Measurements from ENCODE around the gene VAMP1. TPM values are rescaled to one million over a fixed set of nuclear protein-coding genes. Genes with fewer than 3 reads are reported as not detected.
"Not testable (repeated sequence)": the region's sequence is repeated elsewhere in the genome, so short reads cannot be mapped to it uniquely, and the experiment has no call there.

VAMP1 gene, protein sequence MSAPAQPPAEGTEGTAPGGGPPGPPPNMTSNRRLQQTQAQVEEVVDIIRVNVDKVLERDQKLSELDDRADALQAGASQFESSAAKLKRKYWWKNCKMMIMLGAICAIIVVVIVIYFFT
- 3.3 and 9.6 TPM in 2 replicates for total RNA-seq (2012; rRNA removed)

DNA sequence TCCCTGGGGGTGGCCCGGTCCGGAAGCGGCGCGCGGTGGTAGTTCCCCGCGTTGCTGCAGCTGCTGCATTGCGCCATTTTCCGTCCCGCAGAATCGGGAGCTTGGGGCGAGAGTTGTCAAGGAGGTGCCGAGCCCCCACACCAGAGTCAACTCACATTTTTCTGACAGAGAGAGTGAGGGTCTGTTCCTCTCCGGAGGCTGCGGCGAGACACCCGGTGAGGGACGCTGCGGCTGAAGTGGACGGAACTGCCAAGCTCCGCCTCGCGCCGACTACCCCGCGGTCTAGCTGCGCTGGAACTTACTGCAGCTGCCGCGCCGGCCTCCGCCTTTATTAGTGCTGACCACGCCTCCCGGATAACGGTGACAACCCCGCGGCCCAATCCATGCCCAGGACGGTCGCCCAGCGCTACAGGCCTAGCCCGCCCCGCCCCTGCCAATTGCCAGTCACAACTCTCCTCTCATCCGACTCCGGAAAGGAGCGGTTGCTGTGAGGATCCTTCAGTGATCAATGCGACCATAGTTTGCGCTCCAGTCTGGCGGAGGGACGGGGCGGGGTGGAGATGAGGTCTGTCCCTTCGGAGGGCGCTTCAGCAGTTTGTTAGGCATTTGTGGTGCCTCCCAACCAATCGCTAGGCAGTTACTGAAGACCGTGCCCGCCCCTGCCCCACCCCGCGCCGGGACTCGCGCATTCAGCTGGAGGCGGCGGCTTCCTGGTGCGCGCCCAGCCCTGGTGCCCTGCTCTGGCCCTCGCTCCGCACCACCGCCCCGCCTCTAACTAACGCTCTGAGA lies at the start of gene VAMP1:
TSS of gene VAMP1 (minus strand) at position 303 of the 789 bp plus-strand sequence. CDS start at position 157, 146 bp downstream.
- H3K9me3 ChIP-seq (replicated peaks; ENCODE audit: low read length): no peaks in the 10 kb centered on the region
- H3K27me3 ChIP-seq (ENCODE audit: control insufficient read depth, insufficient read depth, low read length): peaks cover 4% of the 10 kb centered on the region
- peaks cover 26% of the 10 kb centered on the region for H3K4me1 ChIP-seq (ENCODE audit: control insufficient read depth, insufficient read depth, low read length)
- H3K9ac ChIP-seq (ENCODE audit: low read depth, low read length): peak within 1 kb of the TSS; percentile 84
- H3K4me3 ChIP-seq (ENCODE audit: low read length): peak within 1 kb of the TSS; percentile 95
- H3K4me2 ChIP-seq (ENCODE audit: low read length): peak within 1 kb of the TSS; percentile 83
- peaks cover 11% of the 10 kb centered on the region for H3K36me3 ChIP-seq (ENCODE audit: insufficient read depth, low read length)

DNA sequence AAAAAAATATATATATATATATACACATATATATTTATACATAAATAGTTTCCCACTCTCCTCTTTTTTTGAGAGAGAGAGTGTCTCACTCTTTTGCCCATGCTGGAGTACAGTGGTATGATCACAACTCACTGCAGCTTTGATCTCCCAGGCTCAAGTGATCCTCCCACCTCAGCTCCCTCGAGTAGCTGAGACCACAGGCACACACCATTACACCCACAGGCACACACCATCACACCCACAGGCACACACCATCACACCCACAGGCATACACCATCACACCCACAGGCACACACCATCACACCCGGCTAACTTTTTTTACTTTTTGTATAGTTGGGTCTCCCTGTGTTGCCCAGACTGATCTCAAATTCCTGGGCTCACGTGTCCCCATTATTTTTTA lies 49.7 kb upstream of the VAMP1 start:
- Histone ChIP-seq H3K4me3 (ENCODE audit: low read length) (no peak overlapping the region), H3K36me3 (ENCODE audit: insufficient read depth, low read length) (peaks cover 83% of the 10 kb centered on the region), H3K9me3 (replicated peaks; ENCODE audit: low read length) (no peaks in the 10 kb centered on the region), H3K4me1 (ENCODE audit: control insufficient read depth, insufficient read depth, low read length) (no peaks in the 10 kb centered on the region), H3K27me3 (ENCODE audit: control insufficient read depth, insufficient read depth, low read length) (no peaks in the 10 kb centered on the region), H3K4me2 (ENCODE audit: low read length) (no peak overlapping the region), H3K9ac (ENCODE audit: low read depth, low read length) (no peak overlapping the region)

DNA sequence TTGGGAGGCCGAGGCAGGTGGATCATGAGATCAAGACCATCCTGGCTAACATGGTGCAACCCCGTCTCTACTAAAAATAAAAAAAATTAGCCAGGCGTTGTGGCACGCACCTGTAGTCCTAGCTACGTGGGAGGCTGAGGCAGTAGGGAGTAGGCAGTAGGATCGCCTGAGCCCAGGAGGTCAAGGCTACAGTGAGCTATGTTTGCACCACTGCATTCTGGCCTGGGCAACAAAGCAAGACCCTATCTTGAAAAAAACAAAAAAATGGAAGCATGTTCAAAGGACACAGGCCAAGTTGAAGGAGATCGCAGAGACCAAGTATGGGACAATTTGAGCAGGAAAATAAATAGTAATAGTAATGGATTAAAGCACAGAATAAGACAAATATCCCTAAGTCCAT lies 37.6 kb upstream of the VAMP1 start:
- no peaks in the 10 kb centered on the region for H3K4me1 ChIP-seq (ENCODE audit: control insufficient read depth, insufficient read depth, low read length)
- no peak overlapping the region for H3K4me3 ChIP-seq (ENCODE audit: low read length)
- H3K9ac ChIP-seq (ENCODE audit: low read depth, low read length): no peak overlapping the region
- no peaks in the 10 kb centered on the region for H3K9me3 ChIP-seq (replicated peaks; ENCODE audit: low read length)
- no peak overlapping the region for H3K4me2 ChIP-seq (ENCODE audit: low read length)
- peaks cover 40% of the 10 kb centered on the region for H3K36me3 ChIP-seq (ENCODE audit: insufficient read depth, low read length)
- no peaks in the 10 kb centered on the region for H3K27me3 ChIP-seq (ENCODE audit: control insufficient read depth, insufficient read depth, low read length)

DNA sequence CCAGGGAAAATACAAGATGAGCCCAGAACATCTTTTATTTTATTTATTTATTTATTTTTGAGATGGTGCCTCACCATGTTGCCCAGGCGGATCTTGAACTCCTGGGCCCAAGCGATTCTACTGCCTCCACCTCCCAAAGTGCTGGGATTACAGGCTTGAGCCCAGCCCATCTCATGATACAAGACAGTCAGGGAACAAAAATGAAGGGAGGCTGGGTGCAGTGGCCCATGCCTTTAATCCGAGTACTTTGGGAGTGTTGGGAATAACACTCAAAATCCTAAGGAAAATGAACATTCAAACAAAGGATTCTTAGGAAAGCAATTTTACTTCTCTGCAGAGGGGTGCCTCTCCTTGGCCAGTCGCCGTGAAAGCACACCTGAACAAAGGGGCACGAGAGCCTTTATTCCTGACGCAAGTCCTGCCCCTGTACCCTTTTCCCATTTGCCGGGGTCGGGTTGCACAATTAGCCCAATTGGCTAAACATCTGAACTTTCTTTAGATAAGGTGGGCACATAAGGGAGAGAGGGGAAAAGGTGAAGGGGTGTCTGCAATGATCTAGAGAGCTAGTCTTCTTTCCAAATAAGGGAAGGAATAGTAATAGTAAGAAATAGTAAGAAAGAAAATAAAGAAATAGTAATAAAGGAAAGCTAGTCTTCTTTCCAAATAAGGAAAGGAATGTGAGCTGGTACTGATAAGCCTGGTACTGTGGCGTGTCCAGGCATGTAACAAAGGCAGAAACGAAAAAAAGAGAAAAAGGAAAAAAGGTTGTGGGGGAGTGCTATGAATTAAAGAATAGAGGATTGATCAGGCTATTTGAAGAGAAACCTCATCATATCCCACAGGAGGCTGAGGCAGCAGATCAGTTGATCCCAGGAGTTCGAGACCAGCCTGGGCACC lies 36.9 kb upstream of the VAMP1 start:
- Histone ChIP-seq H3K27me3 (ENCODE audit: control insufficient read depth, insufficient read depth, low read length) (no peaks in the 10 kb centered on the region), H3K4me1 (ENCODE audit: control insufficient read depth, insufficient read depth, low read length) (no peaks in the 10 kb centered on the region), H3K4me2 (ENCODE audit: low read length) (no peak overlapping the region), H3K9ac (ENCODE audit: low read depth, low read length) (no peak overlapping the region), H3K9me3 (replicated peaks; ENCODE audit: low read length) (no peaks in the 10 kb centered on the region), H3K36me3 (ENCODE audit: insufficient read depth, low read length) (peaks cover 33% of the 10 kb centered on the region), H3K4me3 (ENCODE audit: low read length) (no peak overlapping the region)

DNA sequence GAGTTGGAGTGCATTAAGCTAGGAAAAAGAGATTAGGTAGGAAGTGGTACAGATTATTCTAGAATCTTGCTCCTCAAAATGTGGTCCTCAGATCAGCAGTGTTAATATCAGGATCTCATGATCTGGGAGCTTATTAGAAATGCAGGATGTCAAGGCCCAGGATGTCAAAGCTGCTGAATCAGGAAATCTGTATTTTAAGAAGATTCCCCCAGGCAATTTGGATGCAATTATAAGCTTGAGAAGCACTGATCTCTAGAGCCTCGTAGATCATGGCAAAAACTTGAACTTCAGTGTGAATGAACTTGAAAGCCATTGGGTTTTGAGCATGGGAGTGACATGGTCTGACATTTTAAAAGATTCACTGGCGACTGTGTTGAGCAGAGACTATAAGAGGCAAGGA lies 30.0 kb upstream of the VAMP1 start:
- Histone ChIP-seq H3K9ac (ENCODE audit: low read depth, low read length) (no peak overlapping the region), H3K4me1 (ENCODE audit: control insufficient read depth, insufficient read depth, low read length) (peaks cover 5% of the 10 kb centered on the region), H3K36me3 (ENCODE audit: insufficient read depth, low read length) (peaks cover 49% of the 10 kb centered on the region)

DNA sequence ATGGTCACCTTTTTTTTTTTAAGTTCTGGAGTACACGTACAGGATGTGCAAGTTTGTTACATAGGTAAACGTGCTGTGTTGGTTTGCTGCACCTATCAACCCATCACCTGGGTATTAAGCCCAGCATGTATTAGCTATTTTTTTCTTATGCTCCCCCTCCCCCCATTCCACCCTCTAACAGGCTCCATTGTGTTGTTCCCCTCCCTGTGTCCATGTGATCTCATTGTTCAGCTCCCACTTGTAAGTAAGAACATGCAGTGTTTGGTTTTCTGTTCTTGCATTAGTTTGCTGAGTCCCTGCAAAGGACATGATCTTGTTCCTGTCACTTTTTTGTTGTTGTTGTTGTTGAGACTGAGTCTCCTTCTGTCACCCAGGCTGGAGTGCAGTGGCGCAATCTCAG lies 26.8 kb upstream of the VAMP1 start:
- H3K4me2 ChIP-seq (ENCODE audit: low read length); H3K9me3 ChIP-seq (replicated peaks; ENCODE audit: low read length); H3K27me3 ChIP-seq (ENCODE audit: control insufficient read depth, insufficient read depth, low read length); H3K4me3 ChIP-seq (ENCODE audit: low read length); H3K9ac ChIP-seq (ENCODE audit: low read depth, low read length): not testable (repeated sequence)
- H3K4me1 ChIP-seq (ENCODE audit: control insufficient read depth, insufficient read depth, low read length): peaks cover 17% of the 10 kb centered on the region
- peaks cover 42% of the 10 kb centered on the region for H3K36me3 ChIP-seq (ENCODE audit: insufficient read depth, low read length)

More for the DNA sequence above, 30.0 kb upstream of the VAMP1 start:
- Histone ChIP-seq H3K4me2 (ENCODE audit: low read length) (no peak overlapping the region), H3K9me3 (replicated peaks; ENCODE audit: low read length) (no peaks in the 10 kb centered on the region), H3K4me3 (ENCODE audit: low read length) (no peak overlapping the region), H3K27me3 (ENCODE audit: control insufficient read depth, insufficient read depth, low read length) (no peaks in the 10 kb centered on the region)

DNA sequence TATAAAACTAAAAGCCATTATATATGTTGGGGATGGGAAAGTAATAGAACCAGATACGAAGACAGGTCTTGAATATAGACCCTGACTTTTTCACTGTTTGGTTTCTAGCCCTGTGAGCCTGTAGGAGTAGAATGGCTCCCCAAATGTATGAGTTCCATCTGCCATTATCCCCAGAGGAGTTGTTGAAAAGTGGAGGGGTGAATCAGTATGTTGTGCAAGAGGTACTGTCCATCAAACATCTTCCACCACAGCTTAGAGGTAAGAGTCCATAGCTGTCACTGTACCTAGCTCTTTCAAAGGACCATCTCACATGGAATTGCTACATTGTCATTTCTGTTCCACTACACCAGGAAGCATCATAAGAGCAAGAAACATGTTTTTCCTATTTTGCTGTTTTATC lies 24.5 kb upstream of the VAMP1 start:
- Histone ChIP-seq H3K4me2 (ENCODE audit: low read length) (peak overlapping the region; percentile 91), H3K9ac (ENCODE audit: low read depth, low read length) (peak overlapping the region; percentile 95), H3K36me3 (ENCODE audit: insufficient read depth, low read length) (peaks cover 28% of the 10 kb centered on the region), H3K27me3 (ENCODE audit: control insufficient read depth, insufficient read depth, low read length) (no peaks in the 10 kb centered on the region), H3K9me3 (replicated peaks; ENCODE audit: low read length) (no peaks in the 10 kb centered on the region), H3K4me1 (ENCODE audit: control insufficient read depth, insufficient read depth, low read length) (peaks cover 21% of the 10 kb centered on the region), H3K4me3 (ENCODE audit: low read length) (peak overlapping the region; percentile 96)

DNA sequence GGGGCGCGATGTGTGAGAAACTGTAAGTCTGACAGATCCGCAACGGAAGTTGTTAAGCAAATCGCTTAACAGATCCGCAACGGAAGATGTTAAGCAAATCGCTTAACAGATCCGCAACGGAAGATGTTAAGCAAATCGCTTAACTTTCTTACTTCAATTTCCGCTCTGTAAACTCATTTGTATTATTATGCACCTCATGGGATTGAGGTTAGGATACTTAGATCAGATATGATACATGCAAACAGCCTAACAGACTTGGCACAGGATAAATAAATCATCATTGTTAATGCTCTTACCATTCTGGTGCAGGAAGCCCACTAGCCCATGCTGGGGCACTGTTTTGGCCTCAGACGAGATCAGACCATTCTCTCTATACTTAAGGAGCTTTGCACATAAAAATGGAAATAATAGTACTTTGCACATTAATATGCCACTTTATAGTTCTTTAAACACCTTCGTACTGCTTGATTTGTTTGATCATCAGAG lies 23.8 kb upstream of the VAMP1 start:
- Histone ChIP-seq H3K4me2 (ENCODE audit: low read length) (peak overlapping the region; percentile 91), H3K36me3 (ENCODE audit: insufficient read depth, low read length) (peaks cover 22% of the 10 kb centered on the region), H3K27me3 (ENCODE audit: control insufficient read depth, insufficient read depth, low read length) (no peaks in the 10 kb centered on the region), H3K9ac (ENCODE audit: low read depth, low read length) (peak overlapping the region; percentile 95), H3K4me1 (ENCODE audit: control insufficient read depth, insufficient read depth, low read length) (peaks cover 21% of the 10 kb centered on the region), H3K9me3 (replicated peaks; ENCODE audit: low read length) (no peaks in the 10 kb centered on the region), H3K4me3 (ENCODE audit: low read length) (peak overlapping the region; percentile 96)

DNA sequence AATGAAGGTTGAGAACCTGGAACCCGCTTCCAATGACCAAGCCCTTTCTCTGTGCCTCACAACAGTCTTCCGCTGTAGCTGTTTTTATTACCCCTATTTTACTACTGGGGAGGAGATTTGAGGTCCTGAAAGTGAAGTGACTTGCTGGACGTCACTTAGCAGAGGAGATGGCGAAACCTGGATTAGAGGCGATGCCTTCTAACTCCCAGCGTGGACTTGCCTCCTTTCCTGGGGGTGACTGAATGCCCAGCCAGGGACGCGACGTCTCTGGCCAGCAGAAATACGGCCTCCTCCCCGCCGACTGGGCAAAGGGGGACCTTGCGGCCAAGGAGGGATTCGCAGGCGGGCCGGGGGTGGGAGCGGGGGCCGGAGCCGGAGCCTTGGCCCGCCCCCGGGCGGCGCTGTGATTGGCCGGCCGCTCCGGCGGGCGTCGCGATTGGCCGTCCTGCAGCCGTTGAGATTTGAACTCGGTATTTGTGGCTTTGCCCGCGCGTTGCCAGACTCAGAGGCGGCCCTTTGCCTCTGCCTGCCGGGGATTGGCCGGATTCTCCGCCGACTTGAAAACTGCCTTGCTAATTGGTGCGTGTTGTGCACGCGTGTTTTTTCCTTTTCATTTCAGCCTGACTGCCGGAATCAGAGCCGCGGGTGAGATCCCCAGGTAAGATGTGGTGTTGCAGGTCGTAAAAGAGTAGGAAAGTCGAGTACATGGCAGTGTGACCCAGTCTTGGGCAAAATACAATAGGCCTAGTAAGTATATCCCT lies 23.2 kb upstream of the VAMP1 start, which contains the start of gene NCAPD2:
TSS of gene NCAPD2 (plus strand) at position 606 of the 761 bp plus-strand sequence. CDS start 997 bp downstream, outside the sequence.
- H3K4me3 ChIP-seq (ENCODE audit: low read length): peak within 1 kb of the TSS; percentile 96
- peaks cover 21% of the 10 kb centered on the region for H3K4me1 ChIP-seq (ENCODE audit: control insufficient read depth, insufficient read depth, low read length)
- no peaks in the 10 kb centered on the region for H3K27me3 ChIP-seq (ENCODE audit: control insufficient read depth, insufficient read depth, low read length)
- no peaks in the 10 kb centered on the region for H3K9me3 ChIP-seq (replicated peaks; ENCODE audit: low read length)
- peaks cover 20% of the 10 kb centered on the region for H3K36me3 ChIP-seq (ENCODE audit: insufficient read depth, low read length)
- peak within 1 kb of the TSS; percentile 91 for H3K4me2 ChIP-seq (ENCODE audit: low read length)
- peak within 1 kb of the TSS; percentile 95 for H3K9ac ChIP-seq (ENCODE audit: low read depth, low read length)

DNA sequence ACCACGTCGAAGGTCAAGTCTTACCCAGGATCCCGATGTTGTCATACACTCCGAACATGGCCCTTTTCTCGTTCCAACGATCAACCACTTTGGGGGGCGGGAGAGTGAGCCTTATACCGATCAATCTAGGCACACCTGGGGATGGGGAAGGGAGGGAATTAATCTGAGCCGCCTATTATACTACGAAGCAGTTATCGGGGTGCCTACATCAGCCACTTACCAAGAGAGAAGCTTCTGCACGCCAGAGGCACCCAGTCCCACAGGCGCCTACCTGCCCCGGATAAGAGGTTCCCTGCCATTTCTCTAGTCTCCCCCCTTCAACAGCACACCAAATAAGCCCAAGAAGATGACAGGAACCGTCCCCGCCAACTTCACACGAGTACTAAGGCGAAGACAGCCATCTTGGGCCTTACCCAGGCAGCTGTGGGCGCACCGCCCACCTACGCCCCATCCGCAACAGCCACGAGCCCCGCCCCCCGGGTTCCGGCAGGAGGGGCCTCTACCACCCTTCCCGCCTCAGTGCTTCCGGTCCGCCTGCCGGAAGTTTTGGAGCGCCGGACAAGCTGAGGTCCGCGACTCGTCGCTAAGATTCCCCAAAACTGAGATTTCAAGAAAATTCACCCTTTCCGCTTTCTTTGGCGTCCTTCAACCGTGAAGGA lies 22.5 kb upstream of the VAMP1 start, which contains the start of gene MRPL51:
TSS of gene MRPL51 (minus strand) at position 425 of the 659 bp plus-strand sequence. CDS start at position 299, 126 bp downstream.
- H3K4me1 ChIP-seq (ENCODE audit: control insufficient read depth, insufficient read depth, low read length): peaks cover 21% of the 10 kb centered on the region
- H3K27me3 ChIP-seq (ENCODE audit: control insufficient read depth, insufficient read depth, low read length): no peaks in the 10 kb centered on the region
- peaks cover 20% of the 10 kb centered on the region for H3K36me3 ChIP-seq (ENCODE audit: insufficient read depth, low read length)
- peak within 1 kb of the TSS; percentile 95 for H3K9ac ChIP-seq (ENCODE audit: low read depth, low read length)
- H3K4me2 ChIP-seq (ENCODE audit: low read length): peak within 1 kb of the TSS; percentile 91
- H3K4me3 ChIP-seq (ENCODE audit: low read length): peak within 1 kb of the TSS; percentile 96
- H3K9me3 ChIP-seq (replicated peaks; ENCODE audit: low read length): no peaks in the 10 kb centered on the region

Measured in skeletal muscle satellite cell (primary cell).